Measurements from ENCODE around the gene GYG1.

- TF ChIP-seq CTCF (IDR thresholded peaks at IDR 0.05; ENCODE audit: low read length) (no peak), EZH2 (optimal IDR thresholded peaks at IDR 0.05; ENCODE audit: low read depth, low read length) (no peak)
These were observed 8.5 kb downstream of the GYG1 start for GRCh38 chr3:148999806-149000205.
